Mucosa of rectum (tissue), 2 donors: ENCODE results near the gene MSMB.

ENCODE experiments used
- H3K27ac ChIP-seq, 2 donors: one replicate each; pipeline ENCODE4 v1.7.0; 2013; ENCODE audit warnings: inconsistent platforms in 2 of 2, low read depth in 2 of 2, low read length in 2 of 2
- H3K27me3 ChIP-seq, 2 donors: one replicate each; pipeline ENCODE4 v1.7.0; 2013; ENCODE audit warnings: low read length in 2 of 2; ENCODE audit not compliant: control insufficient read depth in 2 of 2, insufficient read depth in 2 of 2
- H3K36me3 ChIP-seq, 2 donors: one replicate each; pipeline ENCODE4 v1.7.0; 2013; ENCODE audit warnings: low read length in 2 of 2; ENCODE audit not compliant: control insufficient read depth in 2 of 2, insufficient read depth in 2 of 2
- H3K4me1 ChIP-seq, 2 donors: one replicate each; pipeline ENCODE4 v1.7.0; 2013; ENCODE audit warnings: low read length in 2 of 2, mild to moderate bottlenecking in 1 of 2; ENCODE audit not compliant: control insufficient read depth in 2 of 2, insufficient read depth in 2 of 2
- H3K4me3 ChIP-seq, 2 donors: one replicate each; pipeline ENCODE4 v1.7.0; 2013; ENCODE audit warnings: low read length in 2 of 2
- H3K9ac ChIP-seq, 2 donors: one replicate each; pipeline ENCODE4 v1.7.0; 2013; ENCODE audit warnings: low read length in 2 of 2, low read depth in 1 of 2, mild to moderate bottlenecking in 1 of 2
- H3K9me3 ChIP-seq, 2 donors: one replicate each; pipeline ENCODE4 v1.7.0; 2013; ENCODE audit warnings: low read length in 2 of 2; ENCODE audit not compliant: control insufficient read depth in 2 of 2
- donor health status: healthy.
- donor health status: Normal muscosa, but diverticular disease.

MSMB gene

DNA sequence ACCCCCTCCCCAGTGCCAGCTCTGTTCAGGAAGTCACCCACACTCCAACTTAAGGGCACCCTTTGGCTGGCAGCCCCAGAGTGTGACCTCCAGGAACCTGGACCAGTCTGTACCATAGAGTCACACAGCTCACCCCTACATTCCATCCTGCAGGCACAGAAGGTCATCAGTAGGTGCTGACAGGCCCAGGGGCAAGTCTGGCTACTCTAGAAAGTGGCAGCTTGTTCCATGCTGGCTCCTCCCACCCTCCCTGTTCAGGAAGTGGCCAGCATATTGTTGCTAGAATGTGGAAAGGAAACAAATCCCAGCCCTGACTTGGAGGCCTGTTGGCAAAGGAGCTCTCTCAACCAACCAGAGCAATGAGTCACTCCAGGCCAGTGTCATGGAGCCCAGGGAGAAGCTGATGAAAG lies 12.5 kb downstream of the MSMB start:
- no peaks in the 10 kb centered on the region for H3K36me3 ChIP-seq
- H3K4me3 ChIP-seq = no peak overlapping the region
- peaks cover 7 to 13% of the 10 kb centered on the region in 2 donors for H3K4me1 ChIP-seq
- H3K27ac ChIP-seq = no peak overlapping the region
- H3K9me3 ChIP-seq = no peaks in the 10 kb centered on the region
- H3K9ac ChIP-seq = no peak overlapping the region
- H3K27me3 ChIP-seq = no peaks in the 10 kb centered on the region

DNA sequence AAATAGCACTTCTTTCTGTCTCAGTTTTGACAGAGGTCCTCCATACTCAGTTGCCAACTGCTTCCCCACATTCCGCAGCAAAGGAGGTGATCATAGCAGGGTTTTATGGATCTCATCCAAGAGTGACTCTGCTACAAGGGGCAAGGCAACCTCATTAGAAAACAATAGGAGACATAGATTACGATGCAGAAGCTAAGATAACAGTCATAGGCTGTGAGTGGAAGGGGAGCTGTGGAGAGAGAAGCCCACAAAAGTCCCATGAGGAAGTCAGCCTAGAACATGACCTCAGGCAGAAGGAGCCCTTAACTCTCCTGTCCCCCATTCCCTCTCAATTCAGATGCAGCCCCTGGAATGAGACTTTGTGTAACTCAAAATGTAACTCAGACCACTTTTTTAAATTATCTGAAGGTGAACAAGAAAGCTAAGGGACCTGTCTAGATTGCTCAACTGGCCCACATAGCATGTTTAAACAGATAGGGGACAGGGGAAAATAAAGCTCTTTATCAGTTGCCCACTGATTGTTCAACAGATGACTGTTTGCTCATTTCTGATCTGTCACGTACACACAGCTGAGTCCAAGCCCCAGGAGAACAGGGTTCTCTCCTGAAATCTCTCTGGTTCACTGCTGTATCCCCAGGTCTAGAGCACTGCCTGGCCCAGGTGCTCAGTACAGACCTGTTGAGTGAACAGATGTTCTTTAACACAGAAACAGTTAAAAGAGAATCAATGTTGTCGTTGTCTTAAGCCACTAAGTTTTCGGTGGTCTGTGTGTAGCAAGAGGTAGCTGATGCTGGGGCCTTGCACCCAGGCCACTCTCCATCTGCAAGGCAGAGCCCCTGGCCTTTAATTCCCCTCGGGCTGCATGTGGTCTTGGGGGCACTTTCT lies 14.2 kb downstream of the MSMB start:
- Histone ChIP-seq H3K9me3 (no peaks in the 10 kb centered on the region), H3K4me3 (no peak overlapping the region), H3K27me3 (no peaks in the 10 kb centered on the region), H3K4me1 (peaks cover 15 to 20% of the 10 kb centered on the region in 2 donors), H3K27ac (no peak overlapping the region), H3K9ac (no peak overlapping the region), H3K36me3 (no peaks in the 10 kb centered on the region)

DNA sequence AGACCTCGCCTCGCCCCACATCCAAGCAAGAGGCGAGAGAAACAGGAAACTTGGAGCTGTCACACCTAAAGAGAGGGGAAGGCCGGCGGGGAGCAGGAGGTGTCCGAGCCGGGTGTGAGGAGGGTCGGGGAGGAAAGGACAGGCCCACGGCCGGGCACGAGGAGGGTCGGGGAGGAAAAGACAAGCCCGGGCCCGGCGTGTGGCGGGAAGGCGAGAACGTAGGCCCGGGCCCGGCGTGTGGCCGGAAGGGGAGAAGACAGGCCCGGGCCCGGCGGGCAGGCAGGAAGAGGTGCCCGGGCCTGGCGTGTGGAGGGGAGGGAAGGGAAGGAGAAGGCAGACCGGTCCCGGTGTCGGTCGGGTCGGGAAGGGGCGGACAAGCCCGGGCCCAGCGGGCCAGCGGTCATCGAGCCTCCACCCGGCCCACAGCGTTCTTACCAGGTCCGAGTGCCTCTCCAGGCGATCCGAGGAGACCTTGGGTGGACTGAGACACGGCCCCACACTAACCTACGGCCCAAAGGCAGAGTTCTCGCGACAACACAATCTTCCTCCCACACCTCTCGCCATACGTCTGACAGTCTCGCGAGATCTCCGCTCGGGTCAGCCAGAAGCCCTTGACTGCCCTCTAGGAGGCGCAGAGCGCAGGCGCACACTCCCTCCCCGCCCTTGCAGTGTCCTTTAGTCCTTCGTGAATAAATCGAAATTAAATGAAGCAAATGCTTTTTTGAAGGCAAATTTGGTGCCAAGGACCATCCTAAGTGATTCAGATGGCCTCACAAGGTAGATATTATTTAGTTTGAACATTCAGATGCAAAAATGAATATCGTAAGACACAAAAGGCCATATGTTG lies 15.8 kb downstream of the MSMB start, which contains the start of gene NCOA4:
Gene NCOA4 (minus strand): TSS at position 533 of the 847 bp plus-strand sequence. CDS start 13,943 bp downstream, outside the sequence.
- peaks cover 20 to 26% of the 10 kb centered on the region in 2 donors for H3K4me1 ChIP-seq
- H3K36me3 ChIP-seq = no peaks in the 10 kb centered on the region
- no peaks in the 10 kb centered on the region for H3K27me3 ChIP-seq

DNA sequence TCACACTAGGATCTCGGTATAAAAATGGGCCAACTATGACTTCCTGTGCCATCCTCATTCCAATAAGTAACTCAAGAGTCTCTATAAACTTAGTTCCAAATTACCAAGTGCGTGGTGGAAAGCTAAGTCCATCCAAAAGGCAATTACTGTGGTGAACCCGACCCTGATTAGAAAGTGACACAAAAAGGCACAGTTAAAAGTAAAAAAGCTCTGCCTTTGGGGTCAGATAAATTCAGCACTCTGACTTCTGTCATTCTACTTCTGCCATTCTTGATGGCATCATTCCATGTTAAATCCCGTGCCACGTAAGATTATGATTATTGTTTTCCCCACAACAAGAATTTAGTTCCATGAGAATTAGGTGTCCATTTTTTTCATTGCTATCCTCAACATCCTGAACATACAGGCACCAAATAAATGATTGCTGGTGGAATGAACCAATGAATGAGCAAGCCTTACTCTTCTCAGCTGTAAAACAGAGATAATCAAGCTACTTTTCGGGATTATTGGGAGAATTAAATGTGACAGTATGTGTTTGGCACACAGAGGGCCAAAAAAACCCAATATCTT lies 16.5 kb downstream of the MSMB start:
- H3K9me3 ChIP-seq = no peaks in the 10 kb centered on the region
- peak overlapping the region; percentile 89 to 96 for H3K27ac ChIP-seq
- peak overlapping the region; percentile 91 to 99 for H3K9ac ChIP-seq
- H3K4me1 ChIP-seq = peaks cover 23 to 29% of the 10 kb centered on the region in 2 donors
- H3K36me3 ChIP-seq = no peaks in the 10 kb centered on the region
- peak overlapping the region; percentile 88 to 95 for H3K4me3 ChIP-seq
- no peaks in the 10 kb centered on the region for H3K27me3 ChIP-seq

More for the DNA sequence above, 15.8 kb downstream of the MSMB start, which contains the start of gene NCOA4:
- peak within 1 kb of the TSS; percentile 88 to 95 for H3K4me3 ChIP-seq
- H3K27ac ChIP-seq = peak within 1 kb of the TSS; percentile 89 to 96
- H3K9ac ChIP-seq = peak within 1 kb of the TSS; percentile 91 to 99
- no peaks in the 10 kb centered on the region for H3K9me3 ChIP-seq

DNA sequence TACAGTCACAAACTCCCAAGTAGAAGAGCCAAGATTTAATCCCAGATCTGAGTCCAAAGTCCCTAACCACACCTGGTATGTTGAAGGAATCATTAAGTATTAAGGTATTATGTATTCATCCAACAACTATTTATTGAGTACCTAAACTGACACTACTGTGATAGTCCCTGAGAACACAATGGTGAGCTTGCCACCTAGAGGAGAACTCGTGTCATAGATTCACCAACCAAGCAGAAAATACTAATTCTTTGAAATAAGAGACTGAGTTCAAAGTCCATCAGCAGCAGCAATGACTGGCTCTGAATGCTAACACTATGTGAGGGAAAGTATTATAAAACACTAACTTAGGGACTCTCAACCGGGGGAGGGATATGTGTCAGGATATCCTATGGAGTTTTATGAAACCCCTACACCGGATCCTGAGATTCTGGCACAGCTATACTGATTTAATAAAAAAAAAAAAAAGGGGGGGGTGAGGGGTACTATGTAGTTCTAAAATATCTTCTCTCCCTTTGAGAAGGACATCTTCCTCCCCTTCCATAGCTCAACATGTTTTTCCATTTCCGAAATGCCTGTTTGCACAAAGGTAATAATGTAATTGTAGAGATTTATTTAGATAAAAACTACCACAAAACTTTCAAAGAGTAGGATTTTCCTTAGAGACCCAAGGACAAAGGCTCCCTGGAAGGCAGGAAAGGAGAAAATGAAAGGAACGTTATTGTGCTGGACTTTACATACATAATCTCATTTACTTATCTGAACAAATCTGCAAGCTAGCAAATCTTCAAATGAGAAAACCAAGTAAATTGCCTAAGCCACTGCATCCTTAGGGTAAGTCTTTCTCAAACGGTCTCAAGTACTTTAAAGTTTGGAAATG lies 17.2 kb downstream of the MSMB start:
- Histone ChIP-seq H3K36me3 (no peaks in the 10 kb centered on the region), H3K4me3 (peak overlapping the region; percentile 88 to 95), H3K9me3 (no peaks in the 10 kb centered on the region), H3K9ac (peak overlapping the region; percentile 91 to 99), H3K27ac (peak overlapping the region; percentile 89 to 96), H3K27me3 (no peaks in the 10 kb centered on the region), H3K4me1 (peaks cover 28 to 32% of the 10 kb centered on the region in 2 donors)

DNA sequence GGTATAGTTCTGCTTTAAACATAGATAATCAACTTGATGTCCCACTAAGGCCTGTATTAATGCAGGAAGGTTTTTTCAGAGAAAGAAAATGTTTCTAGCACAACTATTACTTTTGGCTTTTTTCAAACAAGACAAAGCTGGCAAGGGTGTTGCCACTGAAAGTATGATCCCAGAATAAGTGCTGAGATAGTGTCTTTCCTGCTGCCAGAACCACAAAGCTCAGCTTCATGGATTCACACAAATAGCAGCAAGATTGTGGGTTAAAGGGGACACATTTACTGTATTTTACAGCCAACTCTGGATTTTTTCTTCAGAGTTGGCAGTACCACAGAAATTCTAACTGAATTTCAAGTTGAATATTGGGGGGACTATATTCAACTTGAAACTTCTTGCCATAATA lies 20.0 kb downstream of the MSMB start:
- Histone ChIP-seq H3K4me3 (no peak overlapping the region), H3K9ac (no peak overlapping the region), H3K4me1 (peaks cover 32 to 38% of the 10 kb centered on the region in 2 donors), H3K27me3 (no peaks in the 10 kb centered on the region), H3K36me3 (no peaks in the 10 kb centered on the region), H3K9me3 (no peaks in the 10 kb centered on the region), H3K27ac (no peak overlapping the region)

DNA sequence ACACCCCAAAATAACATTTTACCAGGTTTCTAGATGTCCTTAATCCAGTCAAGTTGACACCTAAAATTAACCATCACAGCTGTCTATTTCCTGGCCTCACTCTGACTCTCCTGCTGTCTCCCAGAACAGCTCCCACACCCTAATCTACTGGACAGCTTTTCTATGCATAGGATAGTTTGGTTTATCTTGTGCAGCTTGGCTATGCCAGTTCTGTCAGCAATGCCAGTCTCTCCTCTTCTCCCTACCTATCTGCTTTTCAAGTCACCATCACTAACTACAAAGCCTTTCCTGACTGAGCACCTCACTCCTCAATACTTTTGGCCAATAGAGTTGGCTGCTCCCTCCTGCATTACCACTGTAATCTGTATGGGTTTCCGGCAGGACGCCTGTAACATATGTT lies 20.7 kb downstream of the MSMB start:
- Histone ChIP-seq H3K27ac (no peak overlapping the region), H3K27me3 (no peaks in the 10 kb centered on the region), H3K4me3 (no peak overlapping the region), H3K9me3 (no peaks in the 10 kb centered on the region), H3K9ac (no peak overlapping the region), H3K4me1 (peaks cover 32 to 39% of the 10 kb centered on the region in 2 donors), H3K36me3 (no peaks in the 10 kb centered on the region)

DNA sequence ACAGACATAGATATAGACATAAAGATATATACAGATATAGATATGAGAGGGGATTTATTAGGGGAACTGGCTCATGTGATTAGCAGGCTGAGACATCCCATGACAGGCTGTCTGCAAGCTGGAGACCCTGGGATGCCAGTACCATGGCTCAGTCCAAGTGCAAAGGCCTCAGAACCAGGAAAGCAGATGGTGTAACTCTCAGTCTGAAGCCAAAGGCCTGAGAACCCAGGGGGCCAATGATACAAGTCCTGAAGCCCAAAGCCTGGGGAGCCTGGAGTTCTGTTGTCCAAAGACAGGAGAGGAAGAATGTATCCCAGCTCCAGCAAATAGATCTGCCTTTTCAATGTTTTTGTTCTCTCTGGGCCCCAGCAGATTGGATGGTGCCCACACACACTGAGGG lies 21.1 kb downstream of the MSMB start:
- Histone ChIP-seq H3K27ac (no peak overlapping the region), H3K36me3 (no peaks in the 10 kb centered on the region), H3K9me3 (no peaks in the 10 kb centered on the region), H3K9ac (no peak overlapping the region), H3K27me3 (no peaks in the 10 kb centered on the region), H3K4me3 (no peak overlapping the region), H3K4me1 (peaks cover 32 to 44% of the 10 kb centered on the region in 2 donors)

DNA sequence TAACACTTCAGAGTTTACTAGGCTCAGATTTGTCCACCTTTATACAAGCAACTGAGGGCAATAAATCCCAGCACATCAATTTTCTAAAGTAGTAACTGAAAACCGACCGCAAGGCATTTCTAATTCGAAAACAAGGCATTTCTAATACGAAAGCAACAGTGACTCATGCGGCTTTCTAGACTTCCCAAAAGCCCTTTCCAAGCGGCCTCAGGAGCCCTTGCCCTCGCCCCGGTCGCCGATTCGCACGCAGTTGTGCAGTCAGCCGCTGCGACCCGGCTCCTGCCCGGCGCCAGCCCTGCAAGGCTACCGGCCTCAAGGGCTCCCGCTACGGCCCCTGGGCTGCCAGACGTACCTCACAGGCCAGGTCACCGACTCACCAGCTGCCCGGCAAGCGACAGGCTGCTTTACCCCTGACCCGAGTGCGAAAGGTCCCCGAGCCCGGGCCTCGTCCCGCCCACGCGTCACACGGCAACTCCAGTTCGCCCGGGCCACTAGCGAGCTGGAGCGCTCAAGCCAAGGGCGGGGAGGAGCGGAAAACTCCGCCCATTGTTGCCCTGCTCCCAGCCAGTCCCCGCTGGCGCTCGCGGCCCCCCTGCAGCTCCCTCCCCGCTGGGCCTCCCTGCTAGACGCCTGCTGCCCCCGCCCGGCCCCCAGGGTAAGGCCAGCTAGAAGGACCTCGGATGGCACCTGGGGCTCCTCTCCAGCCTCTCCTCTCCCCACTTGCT lies 22.9 kb downstream of the MSMB start:
- Histone ChIP-seq H3K4me1 (peaks cover 14 to 39% of the 10 kb centered on the region in 2 donors), H3K4me3 (peak overlapping the region; percentile 72 to 77)

More for the DNA sequence above, 22.9 kb downstream of the MSMB start:
- Histone ChIP-seq H3K36me3 (peaks cover 0 to 2% of the 10 kb centered on the region in 2 donors), H3K9me3 (no peaks in the 10 kb centered on the region), H3K9ac (peak overlapping the region; percentile 71 to 72), H3K27me3 (no peaks in the 10 kb centered on the region), H3K27ac (peak overlapping the region; percentile 66 to 77)
